ENCODE results near the gene TRERF1.

The TRERF1 gene

DNA sequence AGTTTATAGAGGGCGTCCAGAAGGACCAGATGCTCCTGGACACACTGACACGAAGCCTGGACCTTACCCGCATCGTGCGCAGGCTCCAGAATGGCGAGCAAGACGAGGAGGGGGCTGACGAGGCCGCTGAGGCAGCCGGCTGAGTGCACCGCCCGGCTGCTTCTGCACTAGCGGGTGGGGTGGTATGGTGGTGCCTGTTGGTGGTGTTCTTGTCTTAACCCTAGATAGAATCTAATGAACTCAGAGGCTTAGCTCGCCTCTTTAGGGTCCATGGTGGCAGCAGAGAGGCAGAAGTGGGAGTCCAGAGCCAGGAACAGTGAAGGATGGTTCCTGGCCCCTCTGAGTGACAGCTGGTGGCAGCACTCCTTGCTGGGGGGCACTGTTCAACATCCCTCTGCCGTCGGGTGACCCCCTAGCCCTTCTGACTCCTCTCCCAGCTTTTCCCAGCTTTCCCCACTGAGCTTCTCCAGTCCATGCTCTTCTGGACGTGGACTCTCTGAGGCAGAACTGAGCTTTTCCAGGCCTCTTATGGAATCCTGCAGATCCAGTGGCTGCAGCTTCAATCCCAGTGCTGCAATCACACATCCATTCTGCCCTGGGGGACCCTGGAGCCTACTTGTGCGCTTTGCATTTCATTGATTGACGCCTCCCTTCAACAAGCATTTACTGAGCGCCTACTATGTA, 272.3 kb downstream of the TRERF1 start:
- no peak for DNase-seq

DNA sequence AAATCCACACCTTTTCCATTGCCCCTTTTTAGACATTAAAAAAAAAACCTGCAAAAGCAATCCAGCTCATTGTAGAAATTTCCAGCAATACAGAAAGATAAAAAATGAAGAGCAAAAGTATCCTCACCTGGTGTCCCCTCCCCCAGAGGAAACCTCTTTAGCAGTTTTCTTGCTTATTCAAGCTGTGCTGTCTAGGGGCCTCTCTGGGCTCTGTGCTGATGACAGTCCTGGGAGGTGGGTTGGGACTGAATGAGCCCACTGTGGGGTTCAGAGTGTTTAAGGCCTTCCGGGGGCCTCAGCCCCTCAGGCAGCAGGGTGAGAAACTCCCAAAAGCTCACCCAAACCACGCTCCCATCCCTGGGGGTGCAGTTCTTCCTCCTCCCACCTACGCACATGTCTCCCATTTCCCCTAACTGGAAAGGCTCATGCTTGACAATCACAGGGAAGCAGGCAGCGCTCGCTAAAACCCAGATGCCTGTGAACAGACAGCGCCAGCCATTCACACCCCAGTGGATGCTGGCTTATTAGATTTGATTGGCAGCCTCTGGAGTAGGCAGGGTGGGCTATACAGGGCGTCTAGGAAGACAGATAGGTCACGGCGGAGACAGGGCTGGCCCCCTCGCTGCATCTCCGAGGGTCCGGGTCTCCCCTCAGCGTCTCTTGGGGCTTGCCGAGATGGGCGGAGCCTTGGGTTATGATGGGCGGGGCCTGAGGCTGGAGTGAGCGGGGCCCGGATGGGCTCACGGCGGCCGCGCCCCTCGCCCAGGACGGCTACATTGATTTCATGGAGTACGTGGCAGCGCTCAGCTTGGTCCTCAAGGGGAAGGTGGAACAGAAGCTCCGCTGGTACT, 274.0 kb downstream of the TRERF1 start:
- DNase-seq: no peak

DNA sequence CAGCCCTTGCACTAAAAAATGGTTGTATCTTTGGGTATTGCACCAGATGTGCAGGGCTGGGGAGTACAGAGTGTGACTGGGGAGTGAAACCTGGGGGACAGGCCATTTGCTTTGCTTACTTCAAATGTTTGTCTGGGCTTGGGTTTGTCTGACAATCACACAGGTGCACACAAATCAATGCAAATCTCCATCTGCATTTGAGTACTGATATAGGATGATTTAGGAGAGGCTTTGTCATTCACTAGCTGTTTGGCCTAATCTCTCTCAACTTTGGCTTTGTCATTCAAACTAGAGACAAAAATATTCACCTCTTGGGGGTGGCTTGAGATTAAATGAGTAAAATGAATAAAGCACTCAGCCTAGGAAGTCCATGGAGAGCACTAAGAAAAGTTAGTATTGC, 274.7 kb downstream of the TRERF1 start:
- no peak for DNase-seq

DNA sequence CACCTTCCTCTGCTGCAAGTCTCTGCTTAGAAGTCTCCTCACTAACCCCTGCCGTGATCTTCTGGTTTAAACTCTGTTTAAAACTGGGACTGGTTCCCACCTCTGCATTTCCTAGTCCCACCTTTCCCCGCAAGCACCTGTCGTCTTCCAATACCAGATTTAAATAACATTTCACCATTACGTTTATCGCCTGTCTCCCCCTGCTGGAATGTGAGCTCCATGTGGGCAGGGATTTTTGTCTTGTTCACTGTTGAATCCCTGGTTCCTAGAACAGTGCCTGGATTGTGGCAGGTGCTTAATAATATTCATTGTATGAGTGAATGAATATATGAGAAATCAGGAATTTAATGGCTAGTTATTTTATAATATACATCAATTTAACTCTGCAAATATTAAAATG, 275.9 kb downstream of the TRERF1 start:
- DNase-seq: no peak

All from DMS79 treated with DMSO at 0.1 percent for 48 hours (cell line).